Ishikawa (cell line): ENCODE measurements around the gene STX2.

ENCODE experiments used
- CEBPB ChIP-seq: IDR thresholded peaks from 2 replicates; pipeline ENCODE4 v1.6.1; 2012
- CREB1 ChIP-seq: IDR thresholded peaks from 2 replicates; pipeline ENCODE4 v1.6.1; 2012; ENCODE audit warnings: low read depth
- EGR1 ChIP-seq: IDR thresholded peaks from 2 replicates; pipeline ENCODE4 v1.6.1; 2012
- EP300 ChIP-seq: IDR thresholded peaks from 2 replicates; pipeline ENCODE4 v1.6.1; 2012; ENCODE audit warnings: borderline replicate concordance
- FOXM1 ChIP-seq: IDR thresholded peaks from 2 replicates; pipeline ENCODE4 v1.6.1; 2012; ENCODE audit warnings: low read depth, borderline replicate concordance
- NFIC ChIP-seq: IDR thresholded peaks from 2 replicates; pipeline ENCODE4 v1.6.1; 2012
- RAD21 ChIP-seq: IDR thresholded peaks from 2 replicates; pipeline ENCODE4 v1.6.1; 2012; ENCODE audit warnings: low read depth
- TAF1 ChIP-seq: IDR thresholded peaks from 2 replicates; pipeline ENCODE4 v1.6.1; 2012; ENCODE audit warnings: low read depth, mild to moderate bottlenecking
- TCF12 ChIP-seq: IDR thresholded peaks from 2 replicates; pipeline ENCODE4 v1.6.1; 2012; ENCODE audit warnings: low read depth
- TEAD4 ChIP-seq: IDR thresholded peaks from 2 replicates; pipeline ENCODE4 v1.6.1; 2012
- YY1 ChIP-seq: IDR thresholded peaks from 2 replicates; pipeline ENCODE4 v1.6.1; 2012; ENCODE audit warnings: low read depth
- ZBTB7A ChIP-seq: IDR thresholded peaks from 2 replicates; pipeline ENCODE4 v1.6.1; 2012; ENCODE audit warnings: low read depth
- TF ChIP-seq, protein P1 (sequence below): IDR thresholded peaks from 2 replicates; pipeline ENCODE4 v1.6.1; 2012; ENCODE audit warnings: low read depth, mild to moderate bottlenecking
- TF ChIP-seq, protein P2 (sequence below): IDR thresholded peaks from 2 replicates; pipeline ENCODE4 v1.6.1; 2012
- TF ChIP-seq, protein P3 (sequence below): IDR thresholded peaks from 2 replicates; pipeline ENCODE4 v1.6.1; 2012

Gene STX2

DNA sequence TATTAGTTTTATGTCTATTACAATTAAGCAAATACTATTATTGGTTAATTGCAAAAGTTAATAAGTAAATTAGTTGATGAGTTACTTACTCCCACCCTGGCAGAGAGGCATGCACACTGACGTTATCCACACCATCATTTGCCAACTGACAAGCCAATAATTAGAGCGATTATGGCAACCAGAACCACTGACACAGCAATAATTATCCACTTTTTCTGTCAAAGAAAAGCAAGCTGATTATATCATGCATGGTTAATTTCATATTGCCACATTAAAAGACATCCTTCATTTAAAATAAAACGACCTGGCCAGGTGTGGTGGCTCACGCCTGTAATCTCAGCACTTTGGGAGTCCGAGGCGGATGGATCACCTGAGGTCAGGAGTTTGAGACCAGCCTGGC, 43.1 kb downstream of the STX2 start:
- TF ChIP-seq YY1: no peak
- TF ChIP-seq, protein P1, sequence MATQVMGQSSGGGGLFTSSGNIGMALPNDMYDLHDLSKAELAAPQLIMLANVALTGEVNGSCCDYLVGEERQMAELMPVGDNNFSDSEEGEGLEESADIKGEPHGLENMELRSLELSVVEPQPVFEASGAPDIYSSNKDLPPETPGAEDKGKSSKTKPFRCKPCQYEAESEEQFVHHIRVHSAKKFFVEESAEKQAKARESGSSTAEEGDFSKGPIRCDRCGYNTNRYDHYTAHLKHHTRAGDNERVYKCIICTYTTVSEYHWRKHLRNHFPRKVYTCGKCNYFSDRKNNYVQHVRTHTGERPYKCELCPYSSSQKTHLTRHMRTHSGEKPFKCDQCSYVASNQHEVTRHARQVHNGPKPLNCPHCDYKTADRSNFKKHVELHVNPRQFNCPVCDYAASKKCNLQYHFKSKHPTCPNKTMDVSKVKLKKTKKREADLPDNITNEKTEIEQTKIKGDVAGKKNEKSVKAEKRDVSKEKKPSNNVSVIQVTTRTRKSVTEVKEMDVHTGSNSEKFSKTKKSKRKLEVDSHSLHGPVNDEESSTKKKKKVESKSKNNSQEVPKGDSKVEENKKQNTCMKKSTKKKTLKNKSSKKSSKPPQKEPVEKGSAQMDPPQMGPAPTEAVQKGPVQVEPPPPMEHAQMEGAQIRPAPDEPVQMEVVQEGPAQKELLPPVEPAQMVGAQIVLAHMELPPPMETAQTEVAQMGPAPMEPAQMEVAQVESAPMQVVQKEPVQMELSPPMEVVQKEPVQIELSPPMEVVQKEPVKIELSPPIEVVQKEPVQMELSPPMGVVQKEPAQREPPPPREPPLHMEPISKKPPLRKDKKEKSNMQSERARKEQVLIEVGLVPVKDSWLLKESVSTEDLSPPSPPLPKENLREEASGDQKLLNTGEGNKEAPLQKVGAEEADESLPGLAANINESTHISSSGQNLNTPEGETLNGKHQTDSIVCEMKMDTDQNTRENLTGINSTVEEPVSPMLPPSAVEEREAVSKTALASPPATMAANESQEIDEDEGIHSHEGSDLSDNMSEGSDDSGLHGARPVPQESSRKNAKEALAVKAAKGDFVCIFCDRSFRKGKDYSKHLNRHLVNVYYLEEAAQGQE: no peak
- TF ChIP-seq CREB1: no peak
- TF ChIP-seq, protein P2, sequence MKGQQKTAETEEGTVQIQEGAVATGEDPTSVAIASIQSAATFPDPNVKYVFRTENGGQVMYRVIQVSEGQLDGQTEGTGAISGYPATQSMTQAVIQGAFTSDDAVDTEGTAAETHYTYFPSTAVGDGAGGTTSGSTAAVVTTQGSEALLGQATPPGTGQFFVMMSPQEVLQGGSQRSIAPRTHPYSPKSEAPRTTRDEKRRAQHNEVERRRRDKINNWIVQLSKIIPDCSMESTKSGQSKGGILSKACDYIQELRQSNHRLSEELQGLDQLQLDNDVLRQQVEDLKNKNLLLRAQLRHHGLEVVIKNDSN: no peak
- no peak for TF ChIP-seq TAF1

DNA sequence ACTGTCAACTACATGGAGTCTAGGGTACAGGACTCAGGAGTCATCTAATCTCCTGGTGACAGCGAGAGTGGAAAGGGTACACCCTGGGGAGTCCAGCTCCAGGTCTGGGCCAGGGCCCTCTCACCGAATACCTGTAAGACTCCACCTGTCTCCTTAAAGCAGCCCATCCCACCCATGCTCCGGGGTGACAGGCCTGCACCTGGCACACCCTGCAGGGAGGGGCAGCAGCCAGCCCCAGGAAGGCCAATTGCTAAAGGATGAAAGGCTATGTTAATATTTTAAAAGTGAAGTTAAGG, 45.5 kb downstream of the STX2 start:
- TF ChIP-seq EGR1 (no peak), YY1 (no peak), FOXM1 (no peak), TCF12 (no peak), CREB1 (no peak), TAF1 (no peak), RAD21 (no peak), CEBPB (no peak), EP300 (no peak), ZBTB7A (no peak), NFIC (no peak), TEAD4 (no peak)
- TF ChIP-seq, protein P2: no peak
- TF ChIP-seq, protein P3, sequence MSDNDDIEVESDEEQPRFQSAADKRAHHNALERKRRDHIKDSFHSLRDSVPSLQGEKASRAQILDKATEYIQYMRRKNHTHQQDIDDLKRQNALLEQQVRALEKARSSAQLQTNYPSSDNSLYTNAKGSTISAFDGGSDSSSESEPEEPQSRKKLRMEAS: no peak
- TF ChIP-seq, protein P1: no peak

DNA sequence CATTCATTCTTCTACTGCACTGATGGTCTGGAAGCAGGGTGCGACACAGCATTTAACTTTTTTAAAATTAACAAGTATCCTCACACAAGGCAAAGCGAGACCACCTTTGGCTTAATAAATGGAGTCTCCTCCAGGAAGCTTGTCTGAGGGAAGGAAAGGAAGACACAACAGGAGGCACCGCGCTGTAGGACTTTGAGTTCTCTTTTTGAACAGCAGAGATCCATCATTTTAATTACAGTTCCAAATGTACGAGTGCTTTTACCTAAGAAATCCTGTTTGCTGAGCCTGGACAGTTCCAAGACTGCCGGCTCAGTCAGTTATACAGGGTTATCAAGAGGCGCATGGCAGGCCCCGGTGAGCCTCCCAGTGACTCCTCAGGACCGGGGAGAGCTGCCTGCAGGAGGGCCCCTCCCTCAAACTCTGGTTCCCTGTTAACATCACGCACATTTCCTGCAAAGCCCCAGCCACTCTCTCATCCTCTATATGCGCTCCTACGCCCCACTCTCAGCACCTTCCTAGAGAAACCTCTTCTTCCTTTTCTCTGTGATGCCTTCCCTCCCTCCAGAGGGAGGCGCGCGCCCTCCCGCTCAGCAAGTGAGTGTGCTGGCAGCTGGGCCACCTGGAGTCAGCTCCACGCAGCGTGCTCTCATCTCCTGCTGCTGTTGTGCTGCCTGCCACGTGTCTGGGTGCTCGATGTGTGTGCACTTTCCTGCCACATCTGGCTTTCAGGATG, 46.1 kb downstream of the STX2 start:
- TF ChIP-seq CEBPB (no peak), RAD21 (no peak), TEAD4 (no peak)
- TF ChIP-seq, protein P1: peak; percentile 44; the same call in 1 of the 2 replicates

DNA sequence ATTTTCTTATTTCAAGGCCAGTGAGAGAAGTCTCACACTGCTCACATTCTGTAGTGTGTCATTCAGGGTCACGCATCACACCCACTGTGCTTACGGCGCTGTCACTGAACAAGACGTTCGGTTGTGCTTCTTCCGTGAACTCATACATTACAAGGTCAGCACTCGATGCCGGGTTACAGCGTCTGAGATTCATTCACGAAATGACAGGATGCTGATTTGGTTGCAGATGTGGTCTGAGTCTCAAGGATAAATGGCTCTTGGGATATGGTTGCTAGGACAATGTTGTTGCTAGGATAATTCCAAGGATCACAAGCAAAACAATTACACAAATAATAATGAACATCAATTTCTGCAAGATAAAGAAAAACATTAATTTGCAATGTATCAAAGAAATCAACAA, 47.4 kb downstream of the STX2 start:
- TF ChIP-seq EP300 (no peak), YY1 (no peak), TCF12 (no peak)

DNA sequence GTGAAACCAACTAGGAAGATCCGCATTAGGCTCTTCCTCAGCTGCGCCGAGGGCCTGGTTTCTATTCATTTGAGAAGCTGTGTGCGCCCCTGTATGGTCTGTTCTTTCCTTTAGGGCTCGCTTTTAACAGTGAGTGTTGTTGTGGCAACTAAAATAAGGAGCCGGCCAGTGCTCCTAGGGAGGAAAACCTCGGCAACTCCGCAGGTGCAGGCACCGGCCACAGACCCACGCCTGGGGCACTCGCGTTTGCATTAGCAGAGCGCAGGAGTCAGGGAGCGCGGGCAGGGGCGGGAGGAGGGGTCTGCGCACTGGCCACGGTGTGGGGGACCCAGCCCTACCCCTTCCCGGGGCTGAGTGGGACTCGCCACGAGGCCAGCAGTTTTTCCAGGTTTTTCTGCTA, 50.5 kb downstream of the STX2 start:
- no peak for TF ChIP-seq YY1
- no peak for TF ChIP-seq EP300
- TF ChIP-seq RAD21: no peak
- no peak for TF ChIP-seq CREB1
- TF ChIP-seq EGR1: no peak
- no peak for TF ChIP-seq NFIC
- TF ChIP-seq, protein P3: no peak
- TF ChIP-seq ZBTB7A: no peak
- no peak for TF ChIP-seq TCF12
- no peak for TF ChIP-seq CEBPB
